Muscle layer of colon (tissue), 2 donors: ENCODE data around the gene ENPP4.
"Not testable (repeated sequence)": the region's sequence is repeated elsewhere in the genome, so short reads cannot be mapped to it uniquely, and the experiment has no call there.

Experiments used
- H3K27ac ChIP-seq: one replicate; pipeline ENCODE4 v1.7.0; 2013; ENCODE audit warnings: low read depth, mild to moderate bottlenecking, low read length, moderate library complexity
- H3K27me3 ChIP-seq, 2 donors: one replicate each; pipeline ENCODE4 v1.7.0; 2013; ENCODE audit warnings: low read length in 2 of 2, mild to moderate bottlenecking in 2 of 2; ENCODE audit not compliant: insufficient read depth in 2 of 2, control insufficient read depth in 1 of 2
- H3K36me3 ChIP-seq: one replicate; pipeline ENCODE4 v1.7.0; 2013; ENCODE audit warnings: mild to moderate bottlenecking, low read length; ENCODE audit not compliant: insufficient read depth
- H3K4me1 ChIP-seq: one replicate; pipeline ENCODE4 v1.7.0; 2013; ENCODE audit warnings: mild to moderate bottlenecking, low read length; ENCODE audit not compliant: insufficient read depth
- H3K4me3 ChIP-seq, 2 donors: one replicate each; pipeline ENCODE4 v1.7.0; 2013; ENCODE audit warnings: low read length in 2 of 2, low read depth in 1 of 2, mild to moderate bottlenecking in 1 of 2, moderate library complexity in 1 of 2
- H3K9ac ChIP-seq: one replicate; pipeline ENCODE4 v1.7.0; 2013; ENCODE audit warnings: low read length
- H3K9me3 ChIP-seq: one replicate; pipeline ENCODE4 v1.7.0; 2013; ENCODE audit warnings: mild to moderate bottlenecking, low read length
- donor health status: abdominal sarcoma.
- donor health status: Adenocarcinoma of cecum.

The ENPP4 gene

DNA sequence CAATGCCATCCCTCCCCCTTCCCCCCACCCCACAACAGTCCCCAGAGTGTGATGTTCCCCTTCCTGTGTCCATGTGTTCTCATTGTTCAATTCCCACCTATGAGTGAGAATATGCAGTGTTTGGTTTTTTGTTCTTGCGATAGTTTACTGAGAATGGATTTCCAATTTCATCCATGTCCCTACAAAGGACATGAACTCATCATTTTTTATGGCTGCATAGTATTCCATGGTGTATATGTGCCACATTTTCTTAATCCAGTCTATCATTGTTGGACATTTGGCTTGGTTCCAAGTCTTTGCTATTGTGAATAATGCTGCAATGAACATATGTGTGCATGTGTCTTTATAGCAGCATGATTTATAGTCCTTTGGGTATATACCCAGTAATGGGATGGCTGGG, 1.5 kb downstream of the ENPP4 start:
- not testable (repeated sequence) for H3K27me3 ChIP-seq, H3K27ac ChIP-seq, H3K9me3 ChIP-seq, H3K4me3 ChIP-seq, H3K36me3 ChIP-seq, H3K9ac ChIP-seq
- H3K4me1 ChIP-seq, result peaks cover 10% of the 10 kb centered on the region

DNA sequence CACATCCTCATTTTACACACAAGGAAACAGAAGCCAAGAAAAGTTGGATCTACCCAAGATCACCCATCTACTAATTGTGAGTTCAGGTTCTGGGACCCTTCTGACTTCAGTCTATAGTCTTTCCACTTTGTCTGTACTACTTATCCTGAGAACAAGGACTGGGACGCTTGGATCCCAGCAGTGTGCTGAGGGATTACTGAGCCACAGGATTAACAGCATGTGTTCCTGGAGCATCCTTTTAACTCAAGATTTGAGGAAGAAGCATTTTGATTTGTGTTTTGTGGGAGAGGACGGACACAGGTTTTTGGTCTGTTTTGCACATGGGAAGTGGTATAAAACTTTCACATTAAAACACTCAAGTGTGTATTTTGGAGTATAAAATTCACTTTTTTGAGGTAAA, 4.4 kb downstream of the ENPP4 start:
- Histone ChIP-seq H3K36me3 (no peaks in the 10 kb centered on the region), H3K9me3 (no peaks in the 10 kb centered on the region), H3K27ac (no peak overlapping the region), H3K27me3 (no peaks in the 10 kb centered on the region), H3K4me1 (peaks cover 4% of the 10 kb centered on the region), H3K9ac (no peak overlapping the region), H3K4me3 (no peak overlapping the region)

DNA sequence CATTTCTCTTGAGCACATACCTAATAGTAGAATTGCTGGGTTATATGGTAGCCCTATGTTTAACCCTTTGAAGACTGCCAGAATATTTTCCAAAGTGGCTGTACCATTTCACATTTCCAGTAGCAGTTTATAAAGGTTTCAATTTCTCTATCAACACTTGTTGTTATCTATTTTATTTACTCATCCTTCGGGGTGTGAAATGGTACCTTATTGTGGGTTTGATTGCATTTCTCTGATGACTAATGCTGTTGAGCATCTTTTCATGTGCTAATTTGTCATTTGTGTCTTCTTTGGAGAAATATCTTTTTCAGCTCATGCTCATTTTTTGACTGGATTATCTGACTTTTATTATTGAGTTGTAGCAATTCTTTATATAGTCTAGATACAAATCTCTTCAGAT, 5.4 kb downstream of the ENPP4 start:
- no peak overlapping the region for H3K9ac ChIP-seq
- H3K4me3 ChIP-seq, result no peak overlapping the region
- no peaks in the 10 kb centered on the region for H3K9me3 ChIP-seq
- no peaks in the 10 kb centered on the region for H3K36me3 ChIP-seq
- H3K27ac ChIP-seq, result no peak overlapping the region
- H3K27me3 ChIP-seq, result no peaks in the 10 kb centered on the region
- H3K4me1 ChIP-seq, result no peaks in the 10 kb centered on the region

DNA sequence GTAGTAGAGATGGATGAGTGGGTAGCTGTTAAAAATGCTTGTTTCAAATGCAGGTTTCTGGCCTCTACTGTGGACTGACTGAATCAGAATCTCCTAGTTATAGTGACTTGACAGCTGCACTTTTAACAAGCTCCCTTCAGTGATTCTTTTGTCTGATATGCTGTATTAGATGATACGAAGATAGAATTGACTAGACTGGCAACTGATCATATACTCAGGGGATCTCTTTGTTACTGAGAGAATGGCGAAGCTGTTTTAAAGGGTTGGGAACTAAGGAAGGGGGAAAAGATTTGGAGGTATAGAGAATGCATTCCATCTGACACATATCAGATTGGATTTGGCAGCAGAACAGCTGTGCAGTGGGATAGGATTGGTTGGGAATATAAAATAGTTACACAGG, 7.0 kb downstream of the ENPP4 start:
- Histone ChIP-seq H3K4me3 (no peak overlapping the region), H3K4me1 (no peaks in the 10 kb centered on the region), H3K9ac (no peak overlapping the region), H3K36me3 (no peaks in the 10 kb centered on the region), H3K27me3 (no peaks in the 10 kb centered on the region), H3K9me3 (no peaks in the 10 kb centered on the region), H3K27ac (no peak overlapping the region)

DNA sequence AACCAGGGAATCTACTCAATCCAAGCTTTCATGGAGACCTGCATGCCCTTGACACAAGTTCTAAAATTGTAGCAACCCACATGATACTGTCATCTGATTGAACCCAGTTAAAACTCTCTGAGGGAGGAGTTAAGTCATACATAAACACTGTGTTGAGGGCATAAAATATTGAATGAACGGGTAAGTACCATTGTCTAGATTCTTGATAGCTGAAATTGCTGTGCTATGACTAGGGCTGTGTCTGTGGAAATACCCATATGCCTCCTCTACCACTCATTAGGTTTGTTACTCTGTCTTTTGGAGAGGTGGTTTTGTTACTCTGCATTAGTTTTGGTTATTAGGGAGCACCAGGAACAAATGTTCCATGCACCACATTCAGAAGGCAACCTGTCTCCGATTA, 7.6 kb downstream of the ENPP4 start:
- H3K9ac ChIP-seq, result no peak overlapping the region
- no peak overlapping the region for H3K4me3 ChIP-seq
- no peaks in the 10 kb centered on the region for H3K9me3 ChIP-seq
- no peaks in the 10 kb centered on the region for H3K36me3 ChIP-seq
- no peak overlapping the region for H3K27ac ChIP-seq
- no peaks in the 10 kb centered on the region for H3K4me1 ChIP-seq
- no peaks in the 10 kb centered on the region for H3K27me3 ChIP-seq

DNA sequence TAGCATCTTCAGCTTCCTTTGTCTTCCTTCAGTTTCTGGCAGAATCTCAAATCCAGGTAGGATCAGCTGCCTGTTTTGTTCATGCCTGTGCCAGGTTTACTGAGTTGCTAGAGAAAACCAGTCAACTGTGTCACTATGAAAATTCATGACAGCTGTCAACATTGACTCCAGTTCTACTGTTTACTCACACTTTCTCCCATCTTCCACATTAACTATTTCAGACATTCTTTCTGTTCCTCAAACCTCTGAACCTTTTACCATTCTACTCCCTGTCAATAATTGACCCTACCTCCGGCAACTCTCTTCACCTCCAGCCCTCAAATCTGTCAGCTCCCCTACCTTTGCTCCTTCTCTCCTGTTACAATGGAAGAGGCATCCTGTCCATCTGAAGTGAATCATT, 8.5 kb downstream of the ENPP4 start:
- H3K9me3 ChIP-seq, result no peaks in the 10 kb centered on the region
- no peaks in the 10 kb centered on the region for H3K36me3 ChIP-seq
- H3K4me3 ChIP-seq, result no peak overlapping the region
- H3K9ac ChIP-seq, result no peak overlapping the region
- H3K27ac ChIP-seq, result no peak overlapping the region
- H3K4me1 ChIP-seq, result no peaks in the 10 kb centered on the region
- H3K27me3 ChIP-seq, result no peaks in the 10 kb centered on the region

DNA sequence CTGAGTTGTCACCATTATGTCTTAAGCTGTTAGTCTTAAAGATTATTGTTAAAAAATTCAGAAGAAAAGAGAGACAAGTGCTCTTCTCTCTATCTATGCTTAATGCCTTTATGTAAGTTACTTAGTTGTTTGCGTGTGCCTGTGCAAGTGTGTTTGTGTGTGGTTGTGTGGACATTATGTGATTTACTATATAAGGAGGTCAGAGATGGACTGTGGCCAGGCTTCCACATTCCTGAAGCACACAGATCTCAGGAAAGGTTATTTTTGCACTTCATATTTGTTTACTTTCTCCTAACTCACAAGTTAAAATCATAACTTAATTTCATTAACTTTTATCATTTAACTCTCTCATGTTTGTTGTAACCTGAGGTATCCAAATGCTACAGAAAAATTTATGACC, 14.5 kb downstream of the ENPP4 start:
- H3K27me3 ChIP-seq, result no peaks in the 10 kb centered on the region
- no peaks in the 10 kb centered on the region for H3K4me1 ChIP-seq
- no peak overlapping the region for H3K27ac ChIP-seq
- H3K4me3 ChIP-seq, result no peak overlapping the region
- H3K36me3 ChIP-seq, result no peaks in the 10 kb centered on the region
- H3K9me3 ChIP-seq, result no peaks in the 10 kb centered on the region
- no peak overlapping the region for H3K9ac ChIP-seq

DNA sequence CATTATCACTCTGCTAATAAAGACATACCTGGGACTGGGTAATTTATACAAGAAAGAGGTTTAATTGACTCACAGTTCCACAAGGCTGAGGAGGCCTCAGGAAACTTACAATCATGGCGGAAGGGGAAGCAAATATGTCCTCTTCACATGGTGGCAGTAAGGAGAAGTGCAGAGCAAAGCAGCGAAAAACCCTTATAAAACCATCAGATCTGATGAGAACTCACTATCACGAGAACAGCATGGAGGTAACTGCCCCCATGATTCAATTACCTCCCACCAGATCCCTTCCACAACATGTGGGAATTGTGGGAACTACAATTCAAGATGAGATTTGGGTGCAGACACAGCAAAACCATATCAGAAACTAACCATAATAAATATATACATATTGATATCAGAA, 19.3 kb downstream of the ENPP4 start:
- H3K4me3 ChIP-seq, H3K9ac ChIP-seq, H3K27me3 ChIP-seq, H3K27ac ChIP-seq, H3K4me1 ChIP-seq, H3K36me3 ChIP-seq, H3K9me3 ChIP-seq: not testable (repeated sequence)

DNA sequence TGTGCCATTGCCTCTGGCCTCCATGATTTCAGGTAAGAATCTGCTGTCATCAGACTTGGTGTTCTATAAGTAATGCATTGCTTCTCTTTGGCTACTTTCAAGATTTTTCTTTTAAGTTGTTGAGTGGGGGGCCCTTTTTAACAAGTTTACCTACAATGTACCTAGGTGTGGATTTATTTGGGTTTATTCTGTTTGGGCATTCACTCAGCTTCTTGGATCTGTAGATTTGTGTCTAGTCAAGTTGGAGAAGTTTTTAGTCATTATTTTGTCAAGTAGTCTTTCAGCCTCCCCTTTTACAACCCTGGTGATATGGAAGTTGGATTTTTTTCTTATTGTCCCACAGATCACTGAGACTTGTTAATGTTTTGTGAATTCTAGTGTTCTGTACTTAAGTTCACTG, 26.9 kb downstream of the ENPP4 start:
- H3K4me1 ChIP-seq, result no peaks in the 10 kb centered on the region
- H3K27me3 ChIP-seq, result no peaks in the 10 kb centered on the region
- H3K9me3 ChIP-seq, result no peaks in the 10 kb centered on the region
- no peak overlapping the region for H3K4me3 ChIP-seq
- no peak overlapping the region for H3K9ac ChIP-seq
- H3K27ac ChIP-seq, result no peak overlapping the region
- H3K36me3 ChIP-seq, result no peaks in the 10 kb centered on the region

DNA sequence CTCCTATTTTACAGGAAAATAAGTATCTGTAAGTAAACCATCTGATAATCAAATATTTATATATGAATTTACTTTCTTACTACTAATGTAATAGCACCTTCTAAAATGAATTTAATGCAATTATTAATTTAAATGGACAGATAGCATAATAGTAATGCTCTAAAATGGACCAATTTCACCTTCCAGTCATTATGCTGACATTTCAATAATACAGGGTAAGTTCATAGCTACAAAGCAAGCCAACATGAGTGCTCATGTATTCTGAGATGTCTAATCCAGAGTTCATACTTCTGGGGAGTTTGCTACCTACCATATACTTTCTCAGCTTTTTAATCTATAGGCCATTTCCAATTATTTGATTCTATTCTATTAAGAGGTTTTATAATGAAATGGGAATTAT, 29.4 kb downstream of the ENPP4 start:
- Histone ChIP-seq H3K27ac (no peak overlapping the region), H3K36me3 (no peaks in the 10 kb centered on the region), H3K9ac (no peak overlapping the region), H3K27me3 (no peaks in the 10 kb centered on the region), H3K4me1 (no peaks in the 10 kb centered on the region), H3K9me3 (no peaks in the 10 kb centered on the region), H3K4me3 (no peak overlapping the region)

DNA sequence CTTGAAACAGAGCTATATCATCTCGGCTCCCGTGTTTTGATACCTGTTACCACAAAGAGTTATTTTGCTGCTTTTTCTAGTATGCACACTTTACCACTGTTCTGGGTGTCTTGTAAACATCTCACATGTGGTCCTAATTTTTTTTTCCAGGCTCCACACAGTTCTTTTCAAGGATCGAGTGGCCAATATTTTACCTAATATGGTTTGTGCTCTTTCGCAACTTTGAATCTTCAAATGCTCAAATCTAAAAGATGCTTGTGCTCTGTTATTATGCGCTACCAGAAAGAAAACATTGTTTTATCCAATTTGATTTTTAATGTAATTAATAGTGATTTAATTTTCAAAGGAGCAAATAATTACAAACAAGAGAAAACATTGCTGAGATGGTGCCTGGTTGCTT, 30.3 kb downstream of the ENPP4 start:
- H3K36me3 ChIP-seq, result no peaks in the 10 kb centered on the region
- no peak overlapping the region for H3K9ac ChIP-seq
- H3K4me3 ChIP-seq, result no peak overlapping the region
- H3K9me3 ChIP-seq, result no peaks in the 10 kb centered on the region
- H3K27me3 ChIP-seq, result no peaks in the 10 kb centered on the region
- no peak overlapping the region for H3K27ac ChIP-seq
- no peaks in the 10 kb centered on the region for H3K4me1 ChIP-seq

DNA sequence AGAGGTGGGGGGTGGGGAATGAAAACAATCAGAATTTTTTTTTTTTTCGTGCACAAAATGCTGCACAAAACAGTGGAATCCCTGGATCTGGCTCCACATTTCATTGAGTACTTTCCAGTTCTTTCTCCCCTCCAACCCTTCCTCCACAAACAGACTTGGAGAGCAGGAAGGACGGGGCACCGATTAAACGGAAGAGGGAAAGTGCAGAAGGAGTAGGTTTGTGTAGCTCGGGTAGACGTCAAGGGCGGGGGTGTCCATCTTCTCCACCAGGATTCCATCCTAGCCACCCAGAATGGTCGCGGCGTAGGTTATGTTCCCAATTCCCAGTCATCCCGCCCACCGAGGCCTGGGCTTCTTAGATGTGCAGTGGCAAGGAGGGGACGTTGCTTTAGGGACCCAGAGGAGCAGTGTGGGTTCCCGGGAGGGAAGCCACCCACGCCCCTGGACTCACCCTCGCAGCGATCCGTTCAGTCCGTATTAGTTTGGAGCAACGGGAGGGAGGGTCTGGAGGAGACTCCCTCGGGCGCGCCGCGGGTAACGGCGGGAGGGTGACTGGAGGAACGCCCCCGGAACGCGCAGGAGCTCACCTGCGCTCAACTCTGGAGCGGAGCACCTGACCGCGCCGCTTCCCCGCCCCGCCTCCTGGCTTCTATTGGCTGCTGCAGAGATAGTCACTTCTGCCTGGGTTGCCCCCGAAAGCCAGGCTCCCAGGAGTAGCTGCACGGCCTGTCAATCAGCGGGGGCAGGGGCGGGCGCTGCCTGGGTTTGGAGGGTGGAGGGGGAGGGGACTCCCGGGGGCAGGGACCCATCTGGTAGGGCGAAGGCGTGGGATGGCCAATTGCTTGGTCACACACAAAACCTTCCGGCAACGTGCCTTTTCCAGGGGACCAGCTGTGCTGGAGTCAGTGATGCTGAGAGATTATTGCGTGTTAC, 40.8 kb downstream of the ENPP4 start, which contains the start of gene ENPP5:
ENPP5 (minus strand) TSS at position 624 of the 933 bp plus-strand sequence. CDS start 2,718 bp downstream, outside the sequence.
- Histone ChIP-seq H3K27ac (no peak within 1 kb of the TSS), H3K4me1 (no peaks in the 10 kb centered on the region), H3K9me3 (no peaks in the 10 kb centered on the region), H3K9ac (no peak within 1 kb of the TSS), H3K4me3 (peak within 1 kb of the TSS; percentile 18 to 33), H3K27me3 (peaks cover 6 to 8% of the 10 kb centered on the region in 2 donors), H3K36me3 (no peaks in the 10 kb centered on the region)
